ENCODE measurements around the gene DNAH14. TPM values are rescaled to one million over a fixed set of nuclear protein-coding genes. Genes with fewer than 3 reads are reported as not detected.

DNAH14 gene
- total RNA-seq, 1 donor from 2014 or later, result 17.4 TPM

DNA sequence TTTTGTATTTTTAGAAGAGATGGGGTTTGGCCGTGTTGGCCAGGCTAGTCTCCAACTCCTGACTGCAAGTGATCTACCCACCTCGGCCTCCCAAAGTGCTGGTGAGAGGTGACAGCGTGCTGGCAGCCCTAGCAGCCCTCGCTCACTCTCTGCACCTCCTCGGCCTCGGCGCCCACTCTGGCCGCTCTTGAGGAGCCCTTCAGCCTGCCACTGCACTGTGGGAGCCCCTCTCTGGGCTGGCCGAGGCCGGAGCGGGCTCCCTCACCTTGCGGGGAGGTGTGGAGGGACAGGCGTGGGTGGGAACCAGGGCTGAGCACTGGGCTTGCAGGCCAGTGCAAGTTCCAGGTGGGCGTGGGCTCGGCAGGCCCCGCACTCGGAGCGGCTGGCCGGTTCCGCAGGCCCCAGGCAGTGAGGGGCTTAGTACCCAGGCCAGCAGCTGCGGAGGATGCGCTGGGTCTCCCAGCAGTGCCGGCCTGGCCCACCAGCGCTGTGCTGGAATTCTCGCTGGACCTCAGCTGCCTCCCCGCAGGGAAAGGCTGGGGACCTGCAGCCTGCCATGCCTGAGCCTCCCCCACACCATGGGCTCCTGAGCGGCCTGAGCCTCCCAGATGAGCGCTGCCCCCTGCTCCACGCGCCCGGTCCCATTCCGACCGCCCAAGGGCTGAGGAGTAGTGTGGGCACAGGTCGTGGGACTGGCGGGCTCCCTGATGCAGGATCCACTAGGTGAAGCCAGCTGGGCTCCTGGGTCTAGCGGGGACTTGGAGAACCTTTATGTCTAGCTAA lies 501.8 kb downstream of the DNAH14 start:
- DNase-seq, result no peak

DNA sequence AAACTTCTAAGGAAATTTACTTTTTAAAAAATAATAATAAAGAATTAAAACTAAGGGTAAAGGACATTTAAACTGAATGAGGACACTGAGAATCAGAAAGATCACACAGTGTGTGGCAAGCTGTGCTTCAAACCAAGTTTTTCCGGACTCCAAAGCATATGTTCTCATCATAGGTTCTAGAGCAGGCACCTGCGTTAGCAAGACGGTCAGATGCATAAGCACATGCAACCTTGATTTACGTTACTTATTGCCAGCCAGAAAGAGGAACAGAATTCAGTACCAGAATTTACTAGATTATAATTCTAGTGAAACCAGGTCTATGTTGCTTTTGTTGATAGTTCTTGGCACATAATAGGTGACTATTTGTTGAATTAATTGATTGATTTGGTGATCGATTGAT lies 504.6 kb downstream of the DNAH14 start:
- no peak for DNase-seq

DNA sequence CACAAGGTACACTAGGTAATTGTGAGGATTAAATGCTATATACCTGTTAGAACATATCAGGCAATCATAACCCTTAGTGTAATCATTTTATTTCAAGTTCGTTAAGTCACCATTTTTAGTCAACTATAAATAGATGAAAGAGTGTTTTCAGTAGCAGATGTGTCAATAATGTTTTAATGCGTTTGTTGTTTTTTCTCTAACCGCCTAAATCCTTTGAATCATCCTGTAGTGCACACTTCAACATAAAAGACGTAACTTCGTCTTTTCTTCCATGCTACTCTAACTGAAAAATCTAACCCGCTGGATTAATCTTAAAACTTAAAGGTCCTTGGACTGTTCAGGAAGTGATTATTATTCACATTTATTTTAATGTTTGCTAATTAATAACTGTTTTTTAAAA lies 505.6 kb downstream of the DNAH14 start:
- DNase-seq, result no peak

DNA sequence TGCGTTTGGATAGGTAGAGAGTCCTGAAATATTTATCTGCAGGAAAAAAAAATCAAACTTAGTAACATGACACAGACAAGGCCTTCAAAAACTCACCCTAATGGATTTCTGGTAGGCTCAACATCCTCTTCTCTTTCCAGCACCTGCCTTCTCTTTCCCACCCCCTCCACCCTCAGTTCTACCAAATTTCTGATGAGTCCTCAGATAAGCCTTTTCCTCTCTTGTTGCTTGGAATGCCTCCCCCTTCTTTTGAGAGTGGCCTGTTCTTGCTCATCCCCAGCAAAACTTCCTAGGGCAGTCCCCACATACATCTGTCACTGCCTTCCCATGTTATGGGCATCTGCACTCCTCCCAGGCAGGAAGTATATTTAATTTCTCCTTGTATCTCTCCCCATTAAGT lies 506.0 kb downstream of the DNAH14 start:
- no peak for DNase-seq

DNA sequence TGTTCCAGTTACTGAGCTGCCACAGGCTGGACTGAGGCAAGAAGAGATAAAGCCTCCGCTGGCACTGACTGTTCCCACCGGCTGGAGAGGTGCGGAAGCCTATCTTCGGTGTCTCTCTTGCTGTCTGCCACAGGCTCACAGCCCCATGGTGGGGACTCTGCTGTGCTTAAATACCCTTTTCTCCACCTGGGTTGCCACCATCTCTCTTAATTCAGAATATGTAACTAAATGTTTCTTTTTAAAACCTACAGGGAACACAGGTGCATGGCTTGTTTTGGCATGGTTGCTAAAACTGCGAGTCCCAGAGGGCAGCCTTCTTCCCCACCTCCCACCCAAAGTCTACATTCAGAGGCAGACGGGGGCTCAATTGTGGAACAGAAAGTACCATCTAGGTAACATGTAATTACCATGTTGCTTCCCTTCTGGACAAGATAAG lies 506.5 kb downstream of the DNAH14 start:
- no peak for DNase-seq

DNA sequence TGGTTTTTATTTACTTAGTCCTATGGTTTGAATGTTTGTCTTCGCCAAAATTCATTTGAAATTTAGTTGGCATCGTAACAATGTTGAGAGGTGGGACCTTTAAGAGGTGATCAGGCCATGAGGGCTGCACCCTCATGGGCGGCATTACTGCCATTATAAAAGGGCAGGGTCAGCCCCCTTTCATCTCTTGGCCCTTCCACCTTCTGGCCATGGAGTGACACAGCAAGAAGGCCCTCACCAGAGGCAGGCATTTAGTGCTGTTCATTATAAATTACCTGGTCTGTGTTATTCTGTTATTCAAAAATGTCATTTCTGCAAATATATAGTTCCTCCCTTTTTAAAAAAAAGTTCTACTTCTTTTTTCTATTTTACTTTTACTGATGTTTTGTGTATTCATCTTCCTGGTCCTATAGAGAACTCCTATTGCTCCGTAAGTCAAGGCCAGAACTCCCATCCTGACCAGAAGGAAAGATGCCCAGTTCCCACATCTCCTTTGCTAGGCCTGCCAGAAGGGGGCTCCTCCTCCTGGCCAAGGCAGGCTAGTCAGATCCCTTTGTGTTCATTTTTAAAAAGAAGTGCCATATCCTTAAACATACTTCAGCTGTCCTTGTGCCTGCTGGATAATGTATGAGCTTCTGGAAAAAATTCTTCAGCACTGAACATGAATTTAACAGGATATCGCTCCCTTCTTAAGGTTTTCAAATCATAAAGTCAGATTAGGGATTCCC lies 508.4 kb downstream of the DNAH14 start:
- no peak for DNase-seq

DNA sequence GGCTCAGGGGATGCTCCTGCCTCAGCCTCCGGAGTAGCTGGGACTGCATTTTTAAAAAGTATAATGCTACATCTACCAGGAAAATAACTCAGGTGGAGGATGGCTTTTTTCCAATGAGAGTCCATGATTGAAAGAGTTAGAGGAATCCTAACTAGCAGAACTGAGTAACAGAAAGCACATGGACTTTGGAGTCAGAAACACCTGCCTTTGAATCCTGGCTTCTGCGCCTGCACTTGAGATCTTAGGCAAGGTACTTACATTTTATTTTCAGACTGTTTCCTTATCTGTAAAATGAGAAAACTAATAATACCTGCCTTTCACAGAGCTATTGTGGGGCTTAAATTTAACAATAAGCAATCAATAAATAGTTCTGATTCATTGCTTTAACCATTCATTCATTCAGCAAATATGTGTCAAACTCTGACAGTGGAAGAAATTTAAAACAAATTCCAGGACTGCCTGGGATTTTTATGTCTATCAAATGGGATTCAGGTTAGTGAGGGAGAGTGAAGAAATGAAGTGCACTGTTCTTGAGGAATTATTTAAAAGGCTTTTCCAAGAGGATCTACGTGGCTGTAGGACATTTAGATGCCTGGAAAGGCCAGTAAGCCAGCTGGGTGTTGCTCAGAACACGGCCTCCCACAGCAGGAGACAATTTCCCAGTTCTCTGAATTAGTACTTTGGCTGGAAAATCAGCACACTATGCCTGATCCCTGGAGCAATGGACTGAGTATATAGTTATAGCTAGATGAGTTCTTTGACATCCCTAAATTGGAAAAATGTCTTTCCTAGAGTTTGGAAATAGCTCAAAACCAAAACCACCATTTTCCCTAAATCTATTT lies 511.1 kb downstream of the DNAH14 start:
- DNase-seq, result no peak

- no peak for DNase-seq
These were observed 512.0 kb downstream of the DNAH14 start for GRCh38 chr1:225441314-225442122.

DNA sequence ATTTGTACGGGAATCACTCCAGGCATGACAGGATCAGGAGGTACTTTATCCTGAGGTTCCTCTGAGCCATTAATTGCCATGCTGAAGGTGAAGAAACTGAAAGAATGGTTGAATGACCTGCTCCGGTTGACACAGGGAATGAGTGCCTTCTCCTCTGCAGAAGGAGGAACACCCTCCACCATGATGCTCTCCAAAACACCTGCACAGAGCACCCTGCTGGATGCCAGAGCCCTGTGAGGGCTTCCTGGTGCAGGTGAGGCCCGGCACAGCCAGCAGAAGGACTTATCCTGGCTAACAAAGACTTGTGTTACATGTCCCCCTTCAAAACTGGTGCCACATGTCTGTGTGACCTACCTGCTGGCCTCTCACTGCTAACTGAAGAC lies 512.6 kb downstream of the DNAH14 start:
- no peak for DNase-seq

- no peak for DNase-seq
These were observed 516.4 kb downstream of the DNAH14 start for GRCh38 chr1:225445639-225446594.

GRCh38 chr1:225446595-225446960 lies 517.1 kb downstream of the DNAH14 start:
- no peak for DNase-seq

- no peak for DNase-seq
These were observed 517.6 kb downstream of the DNAH14 start for GRCh38 chr1:225446981-225447615.

DNA sequence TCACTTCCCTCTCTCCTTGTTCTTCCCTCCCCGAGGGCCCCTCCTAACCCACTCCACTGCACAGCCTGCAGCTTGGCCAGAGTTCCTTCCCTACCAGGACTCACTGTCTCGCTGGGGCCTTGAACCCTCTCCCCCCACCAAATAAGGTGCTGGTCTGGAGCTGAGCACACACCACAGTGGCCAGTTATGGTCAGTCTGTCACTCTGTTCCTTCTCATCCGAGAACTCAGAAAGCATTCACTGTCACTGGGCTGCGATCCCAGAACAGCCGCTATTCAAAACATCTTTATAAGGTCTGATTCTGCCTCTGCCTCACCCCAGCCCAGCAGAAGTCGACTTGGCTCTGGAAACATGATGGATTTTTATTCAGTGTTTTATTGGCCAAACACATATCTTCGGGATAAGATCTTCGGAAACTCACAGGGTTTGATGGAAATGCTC lies 518.2 kb downstream of the DNAH14 start:
- DNase-seq, result peak; percentile 32

- no peak for DNase-seq
These were observed 518.8 kb downstream of the DNAH14 start for GRCh38 chr1:225448146-225448805.

All from skin of body (tissue), 2 donors.